PC-3 (cell line): ENCODE results near the gene EEF1A2. TPM values are rescaled to one million over a fixed set of nuclear protein-coding genes. Genes with fewer than 3 reads are reported as not detected.

Experiments used
- ATAC-seq: fragments of 200-7000 bp; cut with Tn5 transposase; 2 replicates; pipeline ENCODE4 v1.9.1; 2020; ENCODE audit warnings: mild to moderate bottlenecking, moderate library complexity
- BruUV-seq: library from RNA; stranded (reverse); fragments of 400-500 nt; replicated peaks from 2 replicates; lab custom pipeline; 2021; lab: Mats Ljungman, UMichigan
- CTCF ChIA-PET: fragments of 300-600 bp; sonication (Branson Sonifier 250); formaldehyde crosslinking; loops from one replicate; lab custom pipeline; 2022; ENCODE audit warnings: antibody characterized with exemption; lab: Charles Lee
- POLR2A ChIA-PET: fragments of 300-600 bp; sonication (Branson Sonifier 250); formaldehyde crosslinking; loops from one replicate; lab custom pipeline; 2022; ENCODE audit warnings: antibody characterized with exemption; ENCODE audit not compliant: unreplicated experiment; lab: Charles Lee
- DNase-seq: peaks from one replicate; pipeline ENCODE4 v3.0.0-alpha.2; 2015
- H2AFZ ChIP-seq: fragments of 300-600 bp; sonication (generic); 2 replicates; pipeline ENCODE4 v1.6.0; 2016; ENCODE audit warnings: antibody characterized with exemption, low read length
- H3F3A ChIP-seq: fragments of 300-600 bp; sonication (generic); one replicate; pipeline ENCODE4 v1.6.0; 2017; ENCODE audit warnings: antibody characterized with exemption, low read length, control low read depth, mild to moderate bottlenecking; ENCODE audit not compliant: unreplicated experiment
- H3K27ac ChIP-seq: fragments of 300-600 bp; sonication (generic); 2 replicates; pipeline ENCODE4 v1.5.1; 2016; ENCODE audit warnings: mild to moderate bottlenecking, low read length
- H3K27me3 ChIP-seq: fragments of 300-600 bp; sonication (generic); 2 replicates; pipeline ENCODE4 v1.6.1; 2016; ENCODE audit warnings: low read length, mixed read lengths
- H3K36me3 ChIP-seq: fragments of 300-600 bp; sonication (generic); 2 replicates; pipeline ENCODE4 v1.6.1; 2016; ENCODE audit warnings: low read depth, mixed run types, low read length, mixed read lengths
- H3K4me1 ChIP-seq: fragments of 300-600 bp; sonication (generic); 2 replicates; pipeline ENCODE4 v1.5.1; 2016; ENCODE audit warnings: low read length; ENCODE audit not compliant: insufficient read depth
- H3K4me2 ChIP-seq: fragments of 300-600 bp; sonication (generic); 2 replicates; pipeline ENCODE4 v1.6.0; 2016; ENCODE audit warnings: low read length
- H3K4me3 ChIP-seq: fragments of 300-600 bp; sonication (generic); 2 replicates; pipeline ENCODE4 v1.5.1; 2016; ENCODE audit warnings: mild to moderate bottlenecking, low read length, mixed read lengths
- H3K79me2 ChIP-seq: fragments of 300-600 bp; sonication (generic); 2 replicates; pipeline ENCODE4 v1.6.1; 2017; ENCODE audit warnings: low read length, mixed read lengths
- H3K9ac ChIP-seq: fragments of 300-600 bp; sonication (generic); 2 replicates; pipeline ENCODE4 v1.6.0; 2016; ENCODE audit warnings: mild to moderate bottlenecking, low read length
- H3K9me2 ChIP-seq: fragments of 300-600 bp; sonication (generic); replicated peaks from 2 replicates; pipeline ENCODE4 v1.6.1; 2016; ENCODE audit warnings: mixed run types, low read length, mixed read lengths
- H3K9me3 ChIP-seq: fragments of 300-600 bp; sonication (generic); 2 replicates; pipeline ENCODE4 v1.6.1; 2016; ENCODE audit warnings: low read length, mixed read lengths
- H4K20me1 ChIP-seq: fragments of 300-600 bp; sonication (generic); 2 replicates; pipeline ENCODE4 v1.6.1; 2016; ENCODE audit warnings: low read length, mixed read lengths
- CTCF ChIP-seq: fragments of 300-600 bp; sonication (generic); conservative IDR thresholded peaks from 2 replicates; pipeline ENCODE4 v1.5.1; 2017; ENCODE audit warnings: antibody characterized with exemption, low read depth, mild to moderate bottlenecking, low read length
- EZH2 ChIP-seq: fragments of 300-600 bp; sonication (generic); IDR thresholded peaks from one replicate; pipeline ENCODE4 v1.6.1; 2017; ENCODE audit warnings: antibody characterized with exemption, mild to moderate bottlenecking, low read length; ENCODE audit not compliant: unreplicated experiment
- EZH2phosphoT487 ChIP-seq: fragments of 300-600 bp; sonication (generic); IDR thresholded peaks from 2 replicates; pipeline ENCODE4 v1.6.1; 2018; ENCODE audit warnings: mild to moderate bottlenecking, antibody characterized with exemption, low read length, borderline replicate concordance
- intact Hi-C: fragments of 100-400 bp; cut with micrococcal nuclease; formaldehyde crosslinking; loops from 2 replicates; pipeline ENCODE4 v1.9.0; 2023
- total RNA-seq: library from RNA; depleted of rRNA; stranded (reverse); fragments of >200 nt; gene quantifications from 2 replicates; pipeline ENCODE4 v1.2.3, GENCODE V29; 2014

The EEF1A2 gene
- total RNA-seq, 1 experiment from 2014 or later = 463 TPM

GRCh38 chr20:63518946-63519667 lies 20.2 kb upstream of the EEF1A2 start:
- BruUV-seq = no TSS peak
- peaks cover 4% of the 10 kb centered on the region for H3F3A ChIP-seq

GRCh38 chr20:63518351-63518861 lies 19.5 kb upstream of the EEF1A2 start:
- TF ChIP-seq EZH2phosphoT487 (no peak), CTCF (no peak), EZH2 (no peak)
- peaks cover 13% of the 10 kb centered on the region for H3K4me1 ChIP-seq
- peaks cover 19% of the 10 kb centered on the region for H3K36me3 ChIP-seq
- no peak overlapping the region for H2AFZ ChIP-seq
- H3K4me3 ChIP-seq = no peak overlapping the region
- CTCF ChIA-PET = no interaction called here
- no peak for ATAC-seq
- POLR2A ChIA-PET = no interaction called here
- DNase-seq = no peak
- intact Hi-C loops = no loop called here
- BruUV-seq = no TSS peak
- no peak overlapping the region for H3K9ac ChIP-seq
- H3K27ac ChIP-seq = no peak overlapping the region
- H3F3A ChIP-seq = peaks cover 4% of the 10 kb centered on the region
- H3K27me3 ChIP-seq = no peaks in the 10 kb centered on the region
- no peaks in the 10 kb centered on the region for H3K9me2 ChIP-seq
- H3K9me3 ChIP-seq = no peaks in the 10 kb centered on the region
- H3K4me2 ChIP-seq = no peak overlapping the region
- peaks cover 22% of the 10 kb centered on the region for H4K20me1 ChIP-seq
- H3K79me2 ChIP-seq = peaks cover 27% of the 10 kb centered on the region

More at GRCh38 chr20:63518946-63519667, 20.2 kb upstream of the EEF1A2 start:
- Histone ChIP-seq H3K36me3 (peaks cover 24% of the 10 kb centered on the region), H3K27me3 (no peaks in the 10 kb centered on the region), H3K9me2 (no peaks in the 10 kb centered on the region), H4K20me1 (peaks cover 24% of the 10 kb centered on the region), H2AFZ (peak overlapping the region; percentile 84; the same call in 1 of the 2 replicates), H3K4me2 (peak overlapping the region; percentile 93), H3K4me3 (peak overlapping the region; percentile 99), H3K27ac (no peak overlapping the region), H3K9ac (peak overlapping the region; percentile 93), H3K9me3 (no peaks in the 10 kb centered on the region), H3K4me1 (peaks cover 13% of the 10 kb centered on the region), H3K79me2 (peaks cover 27% of the 10 kb centered on the region)
- CTCF ChIA-PET = no interaction called here
- no peak for DNase-seq
- intact Hi-C loops = no loop called here
- no peak for ATAC-seq
- POLR2A ChIA-PET = no interaction called here
- TF ChIP-seq EZH2 = no peak
- TF ChIP-seq CTCF = no peak
- TF ChIP-seq EZH2phosphoT487 = no peak
